GM12878 (cell line): ENCODE measurements around the gene SEPTIN11. TPM values are rescaled to one million over a fixed set of nuclear protein-coding genes. Genes with fewer than 3 reads are reported as not detected.

Experiments used
- ATAC-seq: fragments of 200-7000 bp; cut with Tn5 transposase; 3 replicates; pipeline ENCODE4 v1.9.1; 2020; ENCODE audit warnings: mild to moderate bottlenecking, moderate library complexity
- BruUV-seq: library from RNA; stranded (reverse); fragments of 400-500 nt; replicated peaks from 2 replicates; lab custom pipeline; 2021; lab: Mats Ljungman, UMichigan
- CTCF ChIA-PET: fragments of 300-600 bp; sonication (Branson Sonifier 250); formaldehyde crosslinking; extraction: SDS; loops from one replicate; lab custom pipeline; 2021; ENCODE audit warnings: inconsistent platforms; lab: Yijun Ruan, JAX
- POLR2A ChIA-PET: fragments of 350-600 bp; formaldehyde crosslinking; extraction: SDS; loops from one replicate; lab custom pipeline; 2021; ENCODE audit warnings: inconsistent platforms; lab: Charles Lee
- RAD21 ChIA-PET: fragments of 300-600 bp; sonication (Branson Sonifier 250); formaldehyde crosslinking; loops from one replicate; lab custom pipeline; 2023; ENCODE audit warnings: antibody characterized with exemption; ENCODE audit not compliant: unreplicated experiment; lab: Charles Lee
- SMC1A ChIA-PET: fragments of 300-600 bp; sonication (Branson Sonifier 250); formaldehyde crosslinking; loops from one replicate; lab custom pipeline; 2023; ENCODE audit not compliant: unreplicated experiment, uncharacterized antibody; lab: Charles Lee
- DNase-seq: peaks from one replicate; pipeline ENCODE4 v3.0.0-alpha.2; 2011; ENCODE audit warnings: low read depth, low spot score
- FAIRE-seq: peaks from 3 replicates; lab custom pipeline; 2011; peaks lifted over from hg19 to GRCh38; lab: Jason Lieb, UNC
- H2AFZ ChIP-seq: 2 replicates; pipeline ENCODE4 v1.6.0; 2011; ENCODE audit warnings: low read depth, low read length, control low read depth; ENCODE audit not compliant: control insufficient read depth
- H3K27ac ChIP-seq: 2 replicates; pipeline ENCODE4 v1.5.1; 2011; ENCODE audit warnings: control low read depth; ENCODE audit not compliant: control insufficient read depth, insufficient read depth
- H3K27me3 ChIP-seq, 2 experiments: replicated peaks in 1 of 2; 2 replicates each; pipeline versions ENCODE4 v1.6.0 to v1.6.1; 2011; ENCODE audit warnings: low read length in 1 of 2; ENCODE audit not compliant: control insufficient read depth in 2 of 2, insufficient read depth in 2 of 2
- H3K36me3 ChIP-seq, 2 experiments: 2 replicates each; pipeline ENCODE4 v1.5.1; 2011; ENCODE audit warnings: low read length in 1 of 2; ENCODE audit not compliant: control insufficient read depth in 2 of 2, insufficient read depth in 2 of 2
- H3K4me1 ChIP-seq: 2 replicates; pipeline ENCODE4 v1.6.1; 2011; ENCODE audit warnings: mild to moderate bottlenecking, low read length, moderate library complexity, mixed read lengths; ENCODE audit not compliant: control insufficient read depth, insufficient read depth
- H3K4me2 ChIP-seq: 2 replicates; pipeline ENCODE4 v1.6.0; 2011; ENCODE audit warnings: control low read depth; ENCODE audit not compliant: control insufficient read depth, insufficient read depth
- H3K4me3 ChIP-seq: fragments of 200-600 bp; sonication (generic); 2 replicates; pipeline ENCODE4 v1.5.1; 2016
- H3K79me2 ChIP-seq: 2 replicates; pipeline ENCODE4 v1.6.0; 2011; ENCODE audit warnings: low read length; ENCODE audit not compliant: control insufficient read depth, insufficient read depth
- H3K9ac ChIP-seq: 2 replicates; pipeline ENCODE4 v1.8.0; 2011; ENCODE audit warnings: low read length, control low read depth, mixed read lengths; ENCODE audit not compliant: control insufficient read depth, insufficient read depth
- H3K9me3 ChIP-seq: replicated peaks from 3 replicates; pipeline ENCODE4 v1.5.1; 2011; ENCODE audit warnings: mild to moderate bottlenecking, low read length; ENCODE audit not compliant: control insufficient read depth, insufficient read depth
- H4K20me1 ChIP-seq: 2 replicates; pipeline ENCODE4 v1.6.0; 2011; ENCODE audit not compliant: control insufficient read depth, insufficient read depth
- BCL11A ChIP-seq: IDR thresholded peaks from 2 replicates; pipeline ENCODE4 v1.6.1; 2011; ENCODE audit warnings: low read depth, low read length
- CREM ChIP-seq: IDR thresholded peaks from 2 replicates; pipeline ENCODE4 v1.6.1; 2014; ENCODE audit warnings: antibody characterized with exemption, low read depth
- NFYB ChIP-seq: IDR thresholded peaks from 2 replicates; pipeline ENCODE4 v1.6.1; 2011; ENCODE audit warnings: low read depth, mild to moderate bottlenecking, low read length, improper control_type of control experiment, moderate library complexity; ENCODE audit not compliant: insufficient read depth
- PAX5 ChIP-seq: IDR thresholded peaks from 2 replicates; pipeline ENCODE4 v1.6.1; 2011; ENCODE audit warnings: low read depth, low read length, borderline replicate concordance
- POLR2A ChIP-seq: IDR thresholded peaks from 2 replicates; pipeline ENCODE4 v1.6.1; 2011; ENCODE audit warnings: low read depth, mild to moderate bottlenecking, low read length
- POLR2AphosphoS5 ChIP-seq: IDR thresholded peaks from 2 replicates; pipeline ENCODE4 v1.6.1; 2011; ENCODE audit warnings: mild to moderate bottlenecking, low read length, inconsistent platforms
- WGBS: methylation state at CpG from one replicate; pipeline ENCODE4 v1.1.6; 2016; ENCODE audit warnings: low lambda C conversion rate; ENCODE audit not compliant: insufficient replicate concordance, insufficient coverage; ENCODE audit errors: missing lambda C conversion rate; 5-methylcytosine and 5-hydroxymethylcytosine counted together
- in situ Hi-C: fragments of 300-500 bp; cut with MboI; formaldehyde crosslinking; loops from 9 replicates; pipeline ENCODE4 v1.14.3; 2018; ENCODE audit warnings: mixed read lengths
- intact Hi-C: fragments of 100-400 bp; cut with micrococcal nuclease; formaldehyde crosslinking; loops from one replicate; pipeline ENCODE4 v1.14.2; 2022; ENCODE audit not compliant: unreplicated experiment
- polyA plus RNA-seq, 11 experiments: library from polyadenylated mRNA; depleted of rRNA in 4 of 11; unstranded in 6 of 11; stranded (reverse) in 5 of 11; fragments of >200 nt; fragmentation: Nextera tagmentation in 4 of 11; fragmentation: Illumina TruSeq in 1 of 11; extraction: Ambion mirVana in 4 of 11; extraction: Trizol in 1 of 11; gene quantifications; 1 replicate in 1 of 11; 2 replicates in 10 of 11; pipeline versions ENCODE4 v1.2.1 to v1.2.3, GENCODE V29; 2011 to 2016; ENCODE audit warnings: inconsistent platforms in 2 of 11, missing spikeins in 2 of 11, low read depth in 1 of 11
- total RNA-seq, 4 experiments: library from RNA; depleted of rRNA in 3 of 4; stranded (reverse); fragments of >200 nt in 3 of 4; fragmentation: Illumina TruSeq in 1 of 4; extraction: Trizol in 1 of 4; gene quantifications; 2 replicates each; pipeline versions ENCODE4 v1.2.1 to v1.2.3, GENCODE V29; 2013 to 2021
- TF ChIP-seq, protein P1 (sequence below): fragments of 450-650 bp; IDR thresholded peaks from 2 replicates; pipeline ENCODE4 v1.6.1; 2017; ENCODE audit warnings: mild to moderate bottlenecking
- TF ChIP-seq, protein P2 (sequence below): fragments of 450-650 bp; IDR thresholded peaks from 2 replicates; pipeline ENCODE4 v1.6.1; 2017; ENCODE audit warnings: borderline replicate concordance
- TF ChIP-seq, protein P3 (sequence below): fragments of 450-650 bp; IDR thresholded peaks from 2 replicates; pipeline ENCODE4 v1.6.1; 2016; ENCODE audit warnings: mild to moderate bottlenecking

The SEPTIN11 gene
- total and polyA plus RNA-seq, 10 of the 15 experiments (the other 5 are each of a cell fraction or from before 2014, with no cell fraction given): 24.7 to 160 (median 91.3) TPM

DNA sequence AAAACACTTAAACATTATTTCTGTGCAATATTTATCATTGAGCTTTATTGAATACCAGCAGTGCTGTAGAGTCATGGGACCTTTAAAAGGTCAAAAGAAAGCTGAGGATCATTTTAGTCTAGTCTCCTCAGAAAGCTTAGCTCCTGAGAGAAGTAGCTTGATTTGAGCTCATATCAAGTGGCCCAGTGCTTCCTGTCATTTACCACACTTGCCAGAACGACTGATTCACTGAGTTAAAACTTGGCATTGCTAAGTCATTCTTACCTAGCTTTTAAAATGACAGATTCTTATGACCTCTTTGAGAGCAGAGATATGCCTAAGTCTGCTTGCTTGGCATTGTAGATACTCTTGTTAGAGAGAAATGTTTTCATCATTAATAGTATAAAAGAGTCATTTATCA lies 15.2 kb downstream of the SEPTIN11 start (continued):
- TF ChIP-seq, protein P1, sequence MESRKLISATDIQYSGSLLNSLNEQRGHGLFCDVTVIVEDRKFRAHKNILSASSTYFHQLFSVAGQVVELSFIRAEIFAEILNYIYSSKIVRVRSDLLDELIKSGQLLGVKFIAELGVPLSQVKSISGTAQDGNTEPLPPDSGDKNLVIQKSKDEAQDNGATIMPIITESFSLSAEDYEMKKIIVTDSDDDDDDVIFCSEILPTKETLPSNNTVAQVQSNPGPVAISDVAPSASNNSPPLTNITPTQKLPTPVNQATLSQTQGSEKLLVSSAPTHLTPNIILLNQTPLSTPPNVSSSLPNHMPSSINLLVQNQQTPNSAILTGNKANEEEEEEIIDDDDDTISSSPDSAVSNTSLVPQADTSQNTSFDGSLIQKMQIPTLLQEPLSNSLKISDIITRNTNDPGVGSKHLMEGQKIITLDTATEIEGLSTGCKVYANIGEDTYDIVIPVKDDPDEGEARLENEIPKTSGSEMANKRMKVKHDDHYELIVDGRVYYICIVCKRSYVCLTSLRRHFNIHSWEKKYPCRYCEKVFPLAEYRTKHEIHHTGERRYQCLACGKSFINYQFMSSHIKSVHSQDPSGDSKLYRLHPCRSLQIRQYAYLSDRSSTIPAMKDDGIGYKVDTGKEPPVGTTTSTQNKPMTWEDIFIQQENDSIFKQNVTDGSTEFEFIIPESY: no peak

DNA sequence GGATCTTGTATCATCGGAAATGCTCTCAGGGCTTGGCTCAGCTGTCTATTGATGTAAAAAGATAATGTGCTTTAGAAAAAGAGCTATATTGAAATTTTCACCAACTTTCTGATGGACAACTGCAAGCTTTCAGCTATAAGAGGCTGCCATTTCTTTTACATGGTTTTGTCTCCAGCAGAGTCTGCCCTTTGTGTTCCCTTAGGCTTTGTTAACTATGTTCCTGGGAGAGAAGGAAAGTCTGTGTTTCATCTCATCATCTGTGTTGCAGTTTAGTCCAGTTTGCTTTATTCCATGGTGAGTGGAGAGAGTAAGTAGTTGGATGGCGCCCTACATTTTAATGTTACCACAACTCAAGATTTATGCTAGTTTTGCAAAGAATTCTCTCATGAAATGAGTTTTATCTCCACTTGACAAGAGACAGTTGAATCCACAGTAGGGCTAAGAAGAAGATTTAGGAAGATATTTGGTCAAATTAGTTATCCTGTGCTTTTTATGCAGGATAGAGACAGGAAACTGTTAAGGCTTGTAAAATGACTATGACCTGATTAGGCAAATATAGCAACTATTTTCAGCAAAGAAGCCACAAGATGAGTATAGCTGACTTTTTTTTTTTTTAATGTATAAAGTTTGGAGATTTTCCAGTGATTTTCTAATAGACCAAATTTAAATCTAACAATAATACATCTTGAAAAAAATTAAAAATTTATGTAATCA lies 16.5 kb downstream of the SEPTIN11 start:
- ATAC-seq (no peak), DNase-seq (no peak), FAIRE-seq (no peak)
- intact Hi-C loops (no loop called here), in situ Hi-C loops (no loop called here)
- Histone ChIP-seq H2AFZ (no peak overlapping the region), H4K20me1 (no peaks in the 10 kb centered on the region; the same call in 1 of the 2 replicates), H3K4me1 (no peaks in the 10 kb centered on the region; the same call in 1 of the 2 replicates), H3K4me2 (no peak overlapping the region), H3K79me2 (peaks cover 71% of the 10 kb centered on the region), H3K36me3 (peaks cover 0 to 3% of the 10 kb centered on the region in 2 experiments; a peak in 1 of 4 replicates), H3K27me3 (no peaks in the 10 kb centered on the region), H3K9me3 (peaks cover 1% of the 10 kb centered on the region; the same call in 2 of the 3 replicates), H3K27ac (no peak overlapping the region), H3K9ac (no peak overlapping the region), H3K4me3 (no peak overlapping the region)
- CTCF ChIA-PET: interaction anchor here (1.1 kb wide), 1 partner anchor 237 kb away, joined by 3 read pairs; no protein-coding TSS in a partner anchor
- 88% methylated on average over 2 of the region's 2 CpGs for WGBS
- RAD21 ChIA-PET: no interaction called here
- SMC1A ChIA-PET: interaction anchor here (0.8 to 2.6 kb wide), 3 partner anchors 12 to 17 kb away, joined by 5 to 13 read pairs (median 6); no protein-coding TSS in a partner anchor
- TF ChIP-seq, protein P2, sequence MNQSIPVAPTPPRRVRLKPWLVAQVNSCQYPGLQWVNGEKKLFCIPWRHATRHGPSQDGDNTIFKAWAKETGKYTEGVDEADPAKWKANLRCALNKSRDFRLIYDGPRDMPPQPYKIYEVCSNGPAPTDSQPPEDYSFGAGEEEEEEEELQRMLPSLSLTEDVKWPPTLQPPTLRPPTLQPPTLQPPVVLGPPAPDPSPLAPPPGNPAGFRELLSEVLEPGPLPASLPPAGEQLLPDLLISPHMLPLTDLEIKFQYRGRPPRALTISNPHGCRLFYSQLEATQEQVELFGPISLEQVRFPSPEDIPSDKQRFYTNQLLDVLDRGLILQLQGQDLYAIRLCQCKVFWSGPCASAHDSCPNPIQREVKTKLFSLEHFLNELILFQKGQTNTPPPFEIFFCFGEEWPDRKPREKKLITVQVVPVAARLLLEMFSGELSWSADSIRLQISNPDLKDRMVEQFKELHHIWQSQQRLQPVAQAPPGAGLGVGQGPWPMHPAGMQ: no peak
- TF ChIP-seq CREM: no peak
- TF ChIP-seq PAX5: no peak
- TF ChIP-seq, protein P3, sequence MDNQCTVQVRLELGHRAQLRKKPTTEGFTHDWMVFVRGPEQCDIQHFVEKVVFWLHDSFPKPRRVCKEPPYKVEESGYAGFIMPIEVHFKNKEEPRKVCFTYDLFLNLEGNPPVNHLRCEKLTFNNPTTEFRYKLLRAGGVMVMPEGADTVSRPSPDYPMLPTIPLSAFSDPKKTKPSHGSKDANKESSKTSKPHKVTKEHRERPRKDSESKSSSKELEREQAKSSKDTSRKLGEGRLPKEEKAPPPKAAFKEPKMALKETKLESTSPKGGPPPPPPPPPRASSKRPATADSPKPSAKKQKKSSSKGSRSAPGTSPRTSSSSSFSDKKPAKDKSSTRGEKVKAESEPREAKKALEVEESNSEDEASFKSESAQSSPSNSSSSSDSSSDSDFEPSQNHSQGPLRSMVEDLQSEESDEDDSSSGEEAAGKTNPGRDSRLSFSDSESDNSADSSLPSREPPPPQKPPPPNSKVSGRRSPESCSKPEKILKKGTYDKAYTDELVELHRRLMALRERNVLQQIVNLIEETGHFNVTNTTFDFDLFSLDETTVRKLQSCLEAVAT: no peak
- no peak for TF ChIP-seq NFYB
- TF ChIP-seq POLR2A: no peak
- TF ChIP-seq BCL11A: no peak
- no peak for TF ChIP-seq POLR2AphosphoS5
- POLR2A ChIA-PET: no interaction called here
- no TSS peak for BruUV-seq
